Measurements from ENCODE around the gene NUMBL. TPM values are rescaled to one million over a fixed set of nuclear protein-coding genes. Genes with fewer than 3 reads are reported as not detected.

NUMBL gene
- total and polyA plus RNA-seq, 2 of the 13 experiments (the other 11 are each of a cell fraction or from before 2014, with no cell fraction given): 0.49 to 2.3 TPM

DNA sequence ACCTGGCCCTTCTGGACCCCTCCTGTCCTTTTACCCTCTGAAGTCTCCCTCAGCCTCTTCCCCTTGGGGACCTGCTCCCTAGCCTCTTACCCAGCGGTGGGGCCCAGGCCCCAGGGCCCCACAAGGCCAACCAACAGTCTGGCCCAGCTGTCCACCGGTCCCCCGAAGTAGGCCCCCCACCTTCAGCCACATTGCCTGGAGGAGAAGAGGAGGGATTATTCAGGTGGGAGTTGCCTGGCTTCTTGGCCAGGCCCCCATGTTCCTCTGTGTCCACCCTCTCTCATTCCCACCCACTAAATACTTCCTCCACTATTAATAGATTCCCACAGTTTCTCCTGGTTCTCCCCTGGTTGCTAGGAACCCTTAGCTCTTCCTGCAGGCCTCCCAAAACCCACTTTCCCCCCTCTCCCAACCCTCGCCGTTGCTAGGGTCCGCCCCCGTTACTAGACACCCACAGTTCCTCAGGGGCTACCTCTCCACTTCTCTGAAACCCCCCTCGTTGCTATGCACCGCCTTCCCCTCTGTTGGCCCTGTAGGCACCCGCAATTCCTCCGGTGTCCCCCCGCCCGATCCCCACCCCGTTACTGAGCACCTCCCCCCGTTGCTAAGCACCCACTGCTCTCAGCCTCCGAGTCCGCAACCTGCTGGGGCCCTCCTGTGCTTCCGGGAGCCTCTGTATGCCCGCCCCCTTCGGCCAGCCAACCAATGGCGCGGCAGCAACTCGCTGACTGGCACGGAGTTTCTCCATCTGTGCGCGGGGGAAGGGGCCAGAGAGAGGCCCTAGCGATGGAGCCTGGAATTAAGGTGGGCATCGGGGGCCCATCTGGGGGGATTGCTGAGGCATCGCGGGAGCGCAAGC, 24.2 kb upstream of the NUMBL start:
- Histone ChIP-seq H3K4me3 (replicated peaks in 1 of 3; ENCODE audit: insufficient read depth in 1 of 3, low read depth in 2 of 3, low read length in 3 of 3) (peak overlapping the region; percentile 90 to 99 (median 92)), H3K27ac (ENCODE audit: extremely low read length, insufficient read depth, low read length) (peak overlapping the region; percentile 95), H3K79me2 (ENCODE audit: insufficient read depth, low read length) (peaks cover 24% of the 10 kb centered on the region), H2AFZ (ENCODE audit: low read length) (no peak overlapping the region), H3K27me3 (ENCODE audit: control insufficient read depth in 1 of 2, insufficient read depth in 2 of 2, low read length in 2 of 2) (no peaks in the 10 kb centered on the region; a peak in 1 of 5 replicates), H3K9ac (ENCODE audit: insufficient read depth, low read depth, low read length) (peak overlapping the region; percentile 96), H3K36me3 (replicated peaks in 1 of 2; ENCODE audit: control insufficient read depth in 1 of 2, insufficient read depth in 2 of 2, low read length in 2 of 2) (peaks cover 2 to 4% of the 10 kb centered on the region in 2 experiments; a peak in 3 of 5 replicates), H3K4me2 (ENCODE audit: low read depth, low read length) (peak overlapping the region; percentile 94), H4K20me1 (ENCODE audit: insufficient read depth, low read length) (0 out of 2 replicates have a peak, but pooled peaks cover 4% of the 10 kb centered on the region), H3K4me1 (ENCODE audit: insufficient read depth, low read length) (peaks cover 24% of the 10 kb centered on the region), H3K9me3 (ENCODE audit: low read length) (no peaks in the 10 kb centered on the region)
- intact Hi-C loops (cut with micrococcal nuclease; ENCODE audit: unreplicated experiment) (loop anchor here (5.0 kb wide), 1 partner anchor 93 kb away; no protein-coding TSS in a partner anchor), in situ Hi-C loops (cut with HindIII; ENCODE audit: extremely low pct_ligation_motif_present, low pct_unique_long_range_greater_than_20kb) (loop anchor here (5.0 kb wide), 1 partner anchor 38 kb away; the partner anchor contains the start of genes ACTMAP and SNRPA)
- no TSS peak for BruUV-seq (replicated peaks)
- POLR2A ChIA-PET: interaction anchor here (1.0 kb wide), 1 partner anchor 63 kb away, joined by 6 read pairs; the partner anchor contains the start of gene RAB4B
- 7% methylated on average over 26 of the region's 31 CpGs for WGBS (ENCODE audit: low lambda C conversion rate)
- CTCF ChIA-PET (ENCODE audit: low intra/inter-chr PET ratio, low total read pairs): no interaction called here
- ATAC-seq: peak; percentile 81
- peak; percentile 64 for FAIRE-seq
- peak; percentile 81 for DNase-seq (ENCODE audit: low spot score)
- TF ChIP-seq, protein P1, sequence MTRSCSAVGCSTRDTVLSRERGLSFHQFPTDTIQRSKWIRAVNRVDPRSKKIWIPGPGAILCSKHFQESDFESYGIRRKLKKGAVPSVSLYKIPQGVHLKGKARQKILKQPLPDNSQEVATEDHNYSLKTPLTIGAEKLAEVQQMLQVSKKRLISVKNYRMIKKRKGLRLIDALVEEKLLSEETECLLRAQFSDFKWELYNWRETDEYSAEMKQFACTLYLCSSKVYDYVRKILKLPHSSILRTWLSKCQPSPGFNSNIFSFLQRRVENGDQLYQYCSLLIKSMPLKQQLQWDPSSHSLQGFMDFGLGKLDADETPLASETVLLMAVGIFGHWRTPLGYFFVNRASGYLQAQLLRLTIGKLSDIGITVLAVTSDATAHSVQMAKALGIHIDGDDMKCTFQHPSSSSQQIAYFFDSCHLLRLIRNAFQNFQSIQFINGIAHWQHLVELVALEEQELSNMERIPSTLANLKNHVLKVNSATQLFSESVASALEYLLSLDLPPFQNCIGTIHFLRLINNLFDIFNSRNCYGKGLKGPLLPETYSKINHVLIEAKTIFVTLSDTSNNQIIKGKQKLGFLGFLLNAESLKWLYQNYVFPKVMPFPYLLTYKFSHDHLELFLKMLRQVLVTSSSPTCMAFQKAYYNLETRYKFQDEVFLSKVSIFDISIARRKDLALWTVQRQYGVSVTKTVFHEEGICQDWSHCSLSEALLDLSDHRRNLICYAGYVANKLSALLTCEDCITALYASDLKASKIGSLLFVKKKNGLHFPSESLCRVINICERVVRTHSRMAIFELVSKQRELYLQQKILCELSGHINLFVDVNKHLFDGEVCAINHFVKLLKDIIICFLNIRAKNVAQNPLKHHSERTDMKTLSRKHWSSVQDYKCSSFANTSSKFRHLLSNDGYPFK (CRISPR knock-in tag; IDR thresholded peaks at IDR 0.05; ENCODE audit: borderline replicate concordance): peak; percentile 27; the same call in 1 of the 2 replicates
- no peak for TF ChIP-seq MAZ (IDR thresholded peaks at IDR 0.05; ENCODE audit: borderline replicate concordance, low read depth, low read length)
- TF ChIP-seq MAZ (CRISPR knock-in tag; IDR thresholded peaks at IDR 0.05; ENCODE audit: low read depth): peak; percentile 71
- TF ChIP-seq, protein P2, sequence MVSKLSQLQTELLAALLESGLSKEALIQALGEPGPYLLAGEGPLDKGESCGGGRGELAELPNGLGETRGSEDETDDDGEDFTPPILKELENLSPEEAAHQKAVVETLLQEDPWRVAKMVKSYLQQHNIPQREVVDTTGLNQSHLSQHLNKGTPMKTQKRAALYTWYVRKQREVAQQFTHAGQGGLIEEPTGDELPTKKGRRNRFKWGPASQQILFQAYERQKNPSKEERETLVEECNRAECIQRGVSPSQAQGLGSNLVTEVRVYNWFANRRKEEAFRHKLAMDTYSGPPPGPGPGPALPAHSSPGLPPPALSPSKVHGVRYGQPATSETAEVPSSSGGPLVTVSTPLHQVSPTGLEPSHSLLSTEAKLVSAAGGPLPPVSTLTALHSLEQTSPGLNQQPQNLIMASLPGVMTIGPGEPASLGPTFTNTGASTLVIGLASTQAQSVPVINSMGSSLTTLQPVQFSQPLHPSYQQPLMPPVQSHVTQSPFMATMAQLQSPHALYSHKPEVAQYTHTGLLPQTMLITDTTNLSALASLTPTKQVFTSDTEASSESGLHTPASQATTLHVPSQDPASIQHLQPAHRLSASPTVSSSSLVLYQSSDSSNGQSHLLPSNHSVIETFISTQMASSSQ (IDR thresholded peaks at IDR 0.05; ENCODE audit: low read depth): no peak
- TF ChIP-seq, protein P2 (CRISPR knock-in tag; IDR thresholded peaks at IDR 0.05; ENCODE audit: borderline replicate concordance): 0 out of 2 replicates have a peak, but pooled peaks have one; percentile 3
- no peak for TF ChIP-seq ZNF543 (CRISPR knock-in tag; IDR thresholded peaks at IDR 0.05)
- TF ChIP-seq SP2 (CRISPR knock-in tag; IDR thresholded peaks at IDR 0.05): peak; percentile 95
- TF ChIP-seq, protein P3, sequence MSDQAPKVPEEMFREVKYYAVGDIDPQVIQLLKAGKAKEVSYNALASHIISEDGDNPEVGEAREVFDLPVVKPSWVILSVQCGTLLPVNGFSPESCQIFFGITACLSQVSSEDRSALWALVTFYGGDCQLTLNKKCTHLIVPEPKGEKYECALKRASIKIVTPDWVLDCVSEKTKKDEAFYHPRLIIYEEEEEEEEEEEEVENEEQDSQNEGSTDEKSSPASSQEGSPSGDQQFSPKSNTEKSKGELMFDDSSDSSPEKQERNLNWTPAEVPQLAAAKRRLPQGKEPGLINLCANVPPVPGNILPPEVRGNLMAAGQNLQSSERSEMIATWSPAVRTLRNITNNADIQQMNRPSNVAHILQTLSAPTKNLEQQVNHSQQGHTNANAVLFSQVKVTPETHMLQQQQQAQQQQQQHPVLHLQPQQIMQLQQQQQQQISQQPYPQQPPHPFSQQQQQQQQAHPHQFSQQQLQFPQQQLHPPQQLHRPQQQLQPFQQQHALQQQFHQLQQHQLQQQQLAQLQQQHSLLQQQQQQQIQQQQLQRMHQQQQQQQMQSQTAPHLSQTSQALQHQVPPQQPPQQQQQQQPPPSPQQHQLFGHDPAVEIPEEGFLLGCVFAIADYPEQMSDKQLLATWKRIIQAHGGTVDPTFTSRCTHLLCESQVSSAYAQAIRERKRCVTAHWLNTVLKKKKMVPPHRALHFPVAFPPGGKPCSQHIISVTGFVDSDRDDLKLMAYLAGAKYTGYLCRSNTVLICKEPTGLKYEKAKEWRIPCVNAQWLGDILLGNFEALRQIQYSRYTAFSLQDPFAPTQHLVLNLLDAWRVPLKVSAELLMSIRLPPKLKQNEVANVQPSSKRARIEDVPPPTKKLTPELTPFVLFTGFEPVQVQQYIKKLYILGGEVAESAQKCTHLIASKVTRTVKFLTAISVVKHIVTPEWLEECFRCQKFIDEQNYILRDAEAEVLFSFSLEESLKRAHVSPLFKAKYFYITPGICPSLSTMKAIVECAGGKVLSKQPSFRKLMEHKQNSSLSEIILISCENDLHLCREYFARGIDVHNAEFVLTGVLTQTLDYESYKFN (CRISPR knock-in tag; conservative IDR thresholded peaks at IDR 0.05): peak; percentile 34; the same call in 1 of the 2 replicates
- peak; percentile 65 for TF ChIP-seq RBFOX2 (IDR thresholded peaks at IDR 0.05; ENCODE audit: low read depth, low read length)
- no peak for TF ChIP-seq ERF (CRISPR knock-in tag; IDR thresholded peaks at IDR 0.05)
- TF ChIP-seq ZNF331 (CRISPR knock-in tag; IDR thresholded peaks at IDR 0.05): no peak

Data from HepG2 (cell line).